RWPE2 (cell line): ENCODE data around the gene FRMD5.
A peak's percentile ranks its signal among the peaks of the same experiment; 100 is the strongest.

Source experiments
- ATAC-seq: fragments of 200-7000 bp; cut with Tn5 transposase; 3 replicates; pipeline ENCODE4 v1.9.1; 2021; ENCODE audit warnings: low read depth
- DNase-seq: peaks from one replicate; pipeline ENCODE4 v3.0.0-alpha.2; 2020; ENCODE audit warnings: low spot score
- H3K27ac ChIP-seq: fragments of 450-650 bp; 2 replicates; pipeline ENCODE4 v1.5.1; 2017; ENCODE audit warnings: mild to moderate bottlenecking; ENCODE audit not compliant: poor library complexity, severe bottlenecking
- H3K27me3 ChIP-seq: fragments of 250-450 bp; sonication (Bioruptor Pico); 2 replicates; pipeline ENCODE4 v1.5.1; 2021; ENCODE audit warnings: mild to moderate bottlenecking, moderate library complexity; ENCODE audit not compliant: insufficient read depth, poor library complexity, severe bottlenecking
- H3K36me3 ChIP-seq: fragments of 250-450 bp; sonication (Bioruptor Pico); 2 replicates; pipeline ENCODE4 v1.5.1; 2020; ENCODE audit warnings: low read depth, mild to moderate bottlenecking, moderate library complexity
- H3K4me1 ChIP-seq: fragments of 250-450 bp; sonication (Bioruptor Pico); 2 replicates; pipeline ENCODE4 v1.5.1; 2021; ENCODE audit warnings: mild to moderate bottlenecking, moderate library complexity; ENCODE audit not compliant: insufficient read depth, poor library complexity, severe bottlenecking
- H3K4me3 ChIP-seq: fragments of 250-450 bp; sonication (Bioruptor Pico); 2 replicates; pipeline ENCODE4 v1.5.1; 2021; ENCODE audit warnings: mild to moderate bottlenecking, moderate library complexity; ENCODE audit not compliant: severe bottlenecking
- H3K9me3 ChIP-seq: fragments of 250-450 bp; sonication (Bioruptor Pico); 2 replicates; pipeline ENCODE4 v1.5.1; 2021; ENCODE audit warnings: mild to moderate bottlenecking, moderate library complexity; ENCODE audit not compliant: severe bottlenecking
- TF ChIP-seq, protein P1 (sequence below): fragments of 450-650 bp; IDR thresholded peaks from one replicate; pipeline ENCODE4 v1.5.1; 2017; ENCODE audit warnings: mild to moderate bottlenecking, moderate library complexity; ENCODE audit not compliant: poor library complexity, severe bottlenecking

Gene FRMD5

GRCh38 chr15:43916326-43916660 is 278.8 kb downstream of the FRMD5 start:
- H3K27me3 ChIP-seq: no peaks in the 10 kb centered on the region
- no peaks in the 10 kb centered on the region for H3K9me3 ChIP-seq
- TF ChIP-seq, protein P1, sequence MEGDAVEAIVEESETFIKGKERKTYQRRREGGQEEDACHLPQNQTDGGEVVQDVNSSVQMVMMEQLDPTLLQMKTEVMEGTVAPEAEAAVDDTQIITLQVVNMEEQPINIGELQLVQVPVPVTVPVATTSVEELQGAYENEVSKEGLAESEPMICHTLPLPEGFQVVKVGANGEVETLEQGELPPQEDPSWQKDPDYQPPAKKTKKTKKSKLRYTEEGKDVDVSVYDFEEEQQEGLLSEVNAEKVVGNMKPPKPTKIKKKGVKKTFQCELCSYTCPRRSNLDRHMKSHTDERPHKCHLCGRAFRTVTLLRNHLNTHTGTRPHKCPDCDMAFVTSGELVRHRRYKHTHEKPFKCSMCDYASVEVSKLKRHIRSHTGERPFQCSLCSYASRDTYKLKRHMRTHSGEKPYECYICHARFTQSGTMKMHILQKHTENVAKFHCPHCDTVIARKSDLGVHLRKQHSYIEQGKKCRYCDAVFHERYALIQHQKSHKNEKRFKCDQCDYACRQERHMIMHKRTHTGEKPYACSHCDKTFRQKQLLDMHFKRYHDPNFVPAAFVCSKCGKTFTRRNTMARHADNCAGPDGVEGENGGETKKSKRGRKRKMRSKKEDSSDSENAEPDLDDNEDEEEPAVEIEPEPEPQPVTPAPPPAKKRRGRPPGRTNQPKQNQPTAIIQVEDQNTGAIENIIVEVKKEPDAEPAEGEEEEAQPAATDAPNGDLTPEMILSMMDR: no peak
- no peaks in the 10 kb centered on the region; the same call in 1 of the 2 replicates for H3K36me3 ChIP-seq
- no peak overlapping the region for H3K27ac ChIP-seq
- no peak overlapping the region for H3K4me3 ChIP-seq
- DNase-seq: no peak
- peaks cover 19% of the 10 kb centered on the region for H3K4me1 ChIP-seq
- no peak for ATAC-seq

- DNase-seq (no peak), ATAC-seq (no peak)
- H3K4me3 ChIP-seq: no peak overlapping the region
- H3K4me1 ChIP-seq: peaks cover 23% of the 10 kb centered on the region
- no peaks in the 10 kb centered on the region for H3K9me3 ChIP-seq
- H3K27me3 ChIP-seq: no peaks in the 10 kb centered on the region
- TF ChIP-seq, protein P1: no peak
- no peaks in the 10 kb centered on the region; the same call in 1 of the 2 replicates for H3K36me3 ChIP-seq
- no peak overlapping the region for H3K27ac ChIP-seq
Measured at GRCh38 chr15:43915631-43916325, 279.3 kb downstream of the FRMD5 start.

DNA sequence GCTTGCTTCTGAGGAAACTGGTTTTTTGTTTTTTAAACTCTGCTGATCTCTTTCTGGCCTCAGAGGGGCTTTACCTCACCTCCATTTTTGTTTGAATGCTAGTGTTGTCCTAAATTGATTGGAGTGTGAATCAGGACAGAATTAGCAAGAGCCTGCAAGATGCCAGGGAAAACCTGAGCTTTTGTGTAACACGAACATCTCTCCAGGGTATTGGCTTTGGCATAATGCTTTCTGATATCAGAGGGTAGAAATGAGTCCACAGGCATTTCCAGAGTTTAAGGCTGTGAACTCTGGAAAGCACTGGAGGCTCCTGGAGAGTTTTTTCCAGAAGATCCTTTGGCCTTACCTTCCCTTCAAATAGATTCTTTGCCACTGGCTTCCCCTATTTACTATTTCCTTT is 281.1 kb downstream of the FRMD5 start:
- Histone ChIP-seq H3K36me3 (no peaks in the 10 kb centered on the region), H3K9me3 (no peaks in the 10 kb centered on the region), H3K27ac (peak overlapping the region; percentile 56), H3K4me3 (no peak overlapping the region), H3K4me1 (peaks cover 23% of the 10 kb centered on the region), H3K27me3 (no peaks in the 10 kb centered on the region)
- no peak for ATAC-seq
- DNase-seq: no peak
- TF ChIP-seq, protein P1: no peak

DNA sequence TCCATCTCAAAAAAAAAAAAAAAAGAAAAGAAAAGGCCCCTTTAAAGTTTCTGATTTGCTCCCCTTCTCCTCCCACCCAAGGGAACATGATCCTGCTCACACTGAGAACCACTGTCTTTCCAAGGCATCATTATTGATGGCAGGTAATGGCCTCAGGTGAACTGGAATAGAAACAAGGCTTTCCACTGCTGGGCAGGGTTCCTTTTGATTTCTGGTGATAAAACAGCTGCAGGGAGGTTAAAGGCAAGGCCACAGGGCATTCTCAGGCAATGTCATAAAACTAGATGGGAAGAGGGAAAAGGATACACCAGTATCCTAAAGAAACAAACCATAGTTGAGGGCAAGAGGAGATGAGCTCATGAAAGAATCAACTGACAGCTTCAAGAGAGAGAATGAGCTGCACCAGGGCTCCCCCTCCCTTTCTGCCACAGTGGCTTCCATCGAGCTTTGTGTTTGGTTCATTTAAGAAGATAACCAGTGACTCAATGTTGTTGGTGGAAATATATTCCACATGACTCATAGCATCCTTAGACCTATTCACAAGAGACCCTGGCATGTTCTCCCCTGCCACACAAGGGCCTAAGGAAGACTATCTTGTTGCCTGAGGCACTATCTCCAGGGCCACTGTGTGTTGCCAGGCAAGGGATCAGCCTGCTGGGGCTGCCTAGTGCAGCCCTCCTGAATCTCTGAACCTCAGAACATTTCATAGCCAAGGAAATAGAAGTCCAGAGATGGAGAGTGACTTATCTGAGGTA is 281.9 kb downstream of the FRMD5 start:
- peak overlapping the region; percentile 56 for H3K27ac ChIP-seq
- peak; percentile 88 for DNase-seq
- peaks cover 23% of the 10 kb centered on the region for H3K4me1 ChIP-seq
- no peak overlapping the region for H3K4me3 ChIP-seq
- no peaks in the 10 kb centered on the region for H3K9me3 ChIP-seq
- H3K36me3 ChIP-seq: no peaks in the 10 kb centered on the region
- ATAC-seq: peak; percentile 96
- TF ChIP-seq, protein P1: peak; percentile 16
- H3K27me3 ChIP-seq: no peaks in the 10 kb centered on the region

GRCh38 chr15:43912208-43912607 is 282.9 kb downstream of the FRMD5 start:
- Histone ChIP-seq H3K27me3 (no peaks in the 10 kb centered on the region), H3K9me3 (no peaks in the 10 kb centered on the region), H3K36me3 (no peaks in the 10 kb centered on the region), H3K27ac (peak overlapping the region; percentile 56), H3K4me3 (no peak overlapping the region), H3K4me1 (peaks cover 23% of the 10 kb centered on the region)
- TF ChIP-seq, protein P1: no peak
- ATAC-seq (no peak), DNase-seq (no peak)
